HG02588 (cell line): ENCODE data around the gene SSH3.

Experiments
- ATAC-seq: cut with Tn5 transposase; IDR thresholded peaks from one replicate; pipeline ENCODE4 v1.9.1; 2021; ENCODE audit warnings: mild to moderate bottlenecking, moderate library complexity; ENCODE audit not compliant: unreplicated experiment

Gene SSH3

DNA sequence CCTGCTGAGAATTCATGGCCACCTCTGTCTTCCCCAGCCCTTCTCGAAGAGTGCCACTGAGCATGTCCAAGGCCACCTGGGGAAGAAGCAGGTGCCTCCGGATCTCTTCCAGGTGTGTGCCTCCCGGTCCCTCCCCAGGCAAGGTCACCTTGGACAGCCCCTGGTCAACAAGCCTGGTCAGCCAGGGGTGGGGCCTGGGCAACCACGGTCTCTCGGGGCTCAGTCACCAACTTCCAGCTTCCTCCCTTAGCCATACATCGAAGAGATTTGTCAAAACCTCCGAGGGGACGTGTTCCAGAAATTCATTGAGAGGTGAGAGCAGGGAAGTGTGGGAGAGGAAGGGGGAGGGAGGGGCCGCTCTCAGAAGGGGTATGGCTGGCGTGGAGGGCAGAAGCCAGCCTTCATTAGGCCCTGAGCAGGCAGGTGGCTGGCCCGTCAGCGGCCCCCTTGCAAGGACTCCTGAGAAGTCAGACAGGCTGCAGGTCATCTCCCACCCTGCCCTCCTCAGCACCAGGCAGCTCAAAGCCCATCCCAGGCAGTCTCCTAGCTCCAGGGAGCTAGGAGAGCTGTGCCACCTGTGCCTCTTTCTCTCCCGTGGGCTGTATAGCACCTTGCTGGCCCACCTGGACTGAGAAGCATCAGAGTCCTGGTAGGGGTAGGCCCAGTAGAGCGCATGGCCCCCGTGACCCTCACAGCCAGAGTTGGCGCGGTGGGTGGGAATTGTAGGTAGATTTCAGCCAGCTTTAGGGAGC, 23.6 kb upstream of the SSH3 start:
- ATAC-seq = no peak

DNA sequence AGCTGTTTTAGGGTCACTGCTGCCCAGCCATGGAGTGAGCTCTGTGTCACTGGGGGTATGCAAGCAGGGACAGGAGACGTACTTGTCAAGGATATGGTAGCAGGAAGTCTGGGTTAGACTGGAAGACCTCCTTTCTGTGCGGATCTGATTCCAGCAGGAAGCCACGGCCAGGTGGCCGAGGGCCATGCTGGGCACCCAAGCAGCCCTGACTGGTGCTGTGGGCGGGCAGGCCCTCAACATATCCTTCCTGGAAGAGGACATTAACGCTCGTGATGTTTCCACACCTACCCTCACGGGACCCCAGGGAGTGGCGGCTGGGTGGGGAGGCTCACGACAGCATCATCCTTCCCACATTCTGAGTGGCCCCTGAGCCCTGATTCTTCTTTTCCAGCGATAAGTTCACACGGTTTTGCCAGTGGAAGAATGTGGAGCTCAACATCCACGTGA, 23.0 kb upstream of the SSH3 start:
- ATAC-seq = no peak

DNA sequence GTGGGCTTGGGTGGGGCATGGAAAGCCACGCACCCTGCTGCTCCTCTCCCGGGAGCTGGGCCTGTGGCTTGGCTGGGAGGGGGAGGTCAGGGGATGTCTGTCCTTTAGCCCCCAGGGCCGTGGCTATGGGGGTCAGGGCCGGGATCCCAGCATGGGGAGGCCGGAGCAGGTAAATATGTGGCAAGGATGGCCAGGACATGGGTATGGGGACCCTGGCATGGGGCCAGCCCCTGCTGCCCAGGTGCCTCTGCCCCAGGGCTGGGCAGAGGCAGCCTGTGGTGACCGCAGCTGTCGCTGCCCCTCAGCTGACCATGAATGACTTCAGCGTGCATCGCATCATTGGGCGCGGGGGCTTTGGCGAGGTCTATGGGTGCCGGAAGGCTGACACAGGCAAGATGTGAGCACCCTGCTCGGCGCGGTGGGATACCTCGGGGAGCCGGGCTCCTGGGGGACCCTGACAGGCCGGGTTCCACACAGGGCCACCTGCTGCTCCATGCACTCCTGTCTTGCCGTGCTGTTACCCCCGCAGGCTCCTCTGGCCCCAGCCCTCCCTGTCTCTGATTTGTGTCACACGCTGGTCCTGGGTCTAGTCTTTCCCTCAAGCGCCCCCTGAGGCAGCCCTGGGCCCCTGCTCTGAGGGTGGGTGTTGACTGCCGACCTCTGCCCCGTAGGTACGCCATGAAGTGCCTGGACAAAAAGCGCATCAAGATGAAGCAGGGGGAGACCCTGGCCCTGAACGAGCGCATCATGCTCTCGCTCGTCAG, 22.4 kb upstream of the SSH3 start:
- no peak for ATAC-seq

DNA sequence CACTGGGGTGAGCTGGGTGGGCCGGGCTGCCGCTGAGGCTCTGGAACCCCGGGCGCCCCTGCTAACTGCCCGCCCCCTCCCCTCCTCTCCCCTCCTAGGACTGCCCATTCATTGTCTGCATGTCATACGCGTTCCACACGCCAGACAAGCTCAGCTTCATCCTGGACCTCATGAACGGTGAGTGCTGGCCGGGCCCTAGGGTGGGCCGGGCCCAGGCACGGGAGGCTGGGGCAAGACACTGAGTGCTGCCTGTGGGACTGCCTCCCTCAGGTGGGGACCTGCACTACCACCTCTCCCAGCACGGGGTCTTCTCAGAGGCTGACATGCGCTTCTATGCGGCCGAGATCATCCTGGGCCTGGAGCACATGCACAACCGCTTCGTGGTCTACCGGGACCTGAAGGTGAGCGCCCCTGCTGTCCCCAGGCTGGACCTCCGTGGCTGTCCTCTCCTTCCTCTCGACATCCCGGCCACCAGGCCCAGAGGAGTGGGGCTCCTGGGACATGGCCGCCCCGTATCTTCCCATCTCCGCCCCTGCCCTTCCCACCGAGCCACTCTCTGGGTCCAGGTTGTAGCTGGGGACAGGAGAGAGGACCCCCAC, 21.7 kb upstream of the SSH3 start:
- no peak for ATAC-seq

DNA sequence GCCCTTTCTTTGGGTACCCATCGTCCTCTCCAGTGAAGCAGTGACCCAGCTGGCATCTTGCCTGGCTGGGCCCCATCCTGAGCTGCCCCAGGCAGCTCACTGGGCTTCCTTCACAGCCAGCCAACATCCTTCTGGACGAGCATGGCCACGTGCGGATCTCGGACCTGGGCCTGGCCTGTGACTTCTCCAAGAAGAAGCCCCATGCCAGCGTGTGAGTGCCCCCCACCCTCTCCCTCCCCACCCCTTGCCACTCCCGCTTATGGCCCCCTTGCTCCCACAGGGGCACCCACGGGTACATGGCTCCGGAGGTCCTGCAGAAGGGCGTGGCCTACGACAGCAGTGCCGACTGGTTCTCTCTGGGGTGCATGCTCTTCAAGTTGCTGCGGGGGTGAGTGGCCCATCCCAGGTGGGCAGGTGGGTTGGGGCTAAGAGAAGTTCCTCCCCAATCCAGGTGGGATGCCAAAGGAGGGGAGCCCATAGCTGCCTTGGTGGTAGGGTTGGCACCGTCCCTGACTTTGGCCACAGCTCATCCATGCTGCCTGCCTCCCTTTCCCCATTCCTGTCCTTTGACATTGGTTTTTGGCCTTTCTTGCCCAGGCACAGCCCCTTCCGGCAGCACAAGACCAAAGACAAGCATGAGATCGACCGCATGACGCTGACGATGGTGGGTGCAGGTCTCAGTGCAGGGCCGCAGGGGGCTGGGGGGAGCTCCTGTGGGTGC, 21.0 kb upstream of the SSH3 start:
- no peak for ATAC-seq

DNA sequence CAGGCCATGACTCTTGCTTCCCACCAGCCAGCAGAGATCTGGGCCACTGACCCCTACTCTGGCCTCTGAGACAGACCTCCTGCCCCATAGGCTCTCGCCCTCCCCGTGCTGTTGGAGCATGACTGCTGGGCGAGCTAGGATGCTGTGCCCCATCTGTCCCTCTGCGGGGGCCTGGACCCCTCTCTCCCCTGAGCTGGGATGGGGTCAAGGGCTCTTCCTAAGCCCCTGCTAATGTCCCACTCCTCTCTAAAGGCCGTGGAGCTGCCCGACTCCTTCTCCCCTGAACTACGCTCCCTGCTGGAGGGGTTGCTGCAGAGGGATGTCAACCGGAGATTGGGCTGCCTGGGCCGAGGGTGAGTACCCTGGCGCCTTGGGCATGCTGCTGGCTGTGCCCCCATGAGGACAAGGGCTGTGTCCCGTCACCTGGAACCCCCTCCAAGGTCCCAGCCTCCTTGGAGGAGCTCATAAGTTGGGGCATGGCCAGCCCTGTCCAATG, 20.4 kb upstream of the SSH3 start:
- no peak for ATAC-seq

DNA sequence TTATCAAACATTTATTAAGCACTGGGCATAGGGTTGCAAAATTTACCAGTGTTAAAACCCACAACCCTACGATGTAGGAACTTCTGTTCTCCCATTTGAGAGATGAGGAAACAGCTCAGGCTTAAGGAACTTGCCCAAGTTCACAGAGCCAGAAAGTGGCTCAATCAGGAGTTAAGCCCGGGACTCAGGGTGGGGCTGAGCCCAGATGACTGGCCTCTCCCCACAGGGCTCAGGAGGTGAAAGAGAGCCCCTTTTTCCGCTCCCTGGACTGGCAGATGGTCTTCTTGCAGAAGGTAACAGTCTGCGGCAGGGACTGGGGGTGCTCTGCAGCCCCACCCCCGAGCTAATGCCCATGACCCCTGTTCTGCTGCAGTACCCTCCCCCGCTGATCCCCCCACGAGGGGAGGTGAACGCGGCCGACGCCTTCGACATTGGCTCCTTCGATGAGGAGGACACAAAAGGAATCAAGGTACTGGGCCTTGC, 19.8 kb upstream of the SSH3 start:
- no peak for ATAC-seq

DNA sequence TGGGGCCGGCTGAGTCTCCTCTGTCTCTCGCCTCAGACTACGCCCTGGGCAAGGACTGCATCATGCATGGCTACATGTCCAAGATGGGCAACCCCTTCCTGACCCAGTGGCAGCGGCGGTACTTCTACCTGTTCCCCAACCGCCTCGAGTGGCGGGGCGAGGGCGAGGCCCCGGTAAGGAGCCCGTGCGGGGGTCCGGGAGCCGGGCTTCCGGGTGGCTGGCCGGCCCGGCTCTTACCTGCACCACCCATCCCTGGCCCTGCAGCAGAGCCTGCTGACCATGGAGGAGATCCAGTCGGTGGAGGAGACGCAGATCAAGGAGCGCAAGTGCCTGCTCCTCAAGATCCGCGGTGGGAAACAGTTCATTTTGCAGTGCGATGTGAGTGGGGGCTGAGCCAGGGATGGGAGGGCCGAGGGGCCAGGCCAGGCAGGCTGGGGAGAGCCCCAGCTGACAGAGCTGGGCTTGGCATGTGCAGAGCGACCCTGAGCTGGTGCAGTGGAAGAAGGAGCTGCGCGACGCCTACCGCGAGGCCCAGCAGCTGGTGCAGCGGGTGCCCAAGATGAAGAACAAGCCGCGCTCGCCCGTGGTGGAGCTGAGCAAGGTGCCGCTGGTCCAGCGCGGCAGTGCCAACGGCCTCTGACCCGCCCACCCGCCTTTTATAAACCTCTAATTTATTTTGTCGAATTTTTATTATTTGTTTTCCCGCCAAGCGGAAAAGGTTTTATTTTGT, 18.4 kb upstream of the SSH3 start:
- ATAC-seq = no peak

DNA sequence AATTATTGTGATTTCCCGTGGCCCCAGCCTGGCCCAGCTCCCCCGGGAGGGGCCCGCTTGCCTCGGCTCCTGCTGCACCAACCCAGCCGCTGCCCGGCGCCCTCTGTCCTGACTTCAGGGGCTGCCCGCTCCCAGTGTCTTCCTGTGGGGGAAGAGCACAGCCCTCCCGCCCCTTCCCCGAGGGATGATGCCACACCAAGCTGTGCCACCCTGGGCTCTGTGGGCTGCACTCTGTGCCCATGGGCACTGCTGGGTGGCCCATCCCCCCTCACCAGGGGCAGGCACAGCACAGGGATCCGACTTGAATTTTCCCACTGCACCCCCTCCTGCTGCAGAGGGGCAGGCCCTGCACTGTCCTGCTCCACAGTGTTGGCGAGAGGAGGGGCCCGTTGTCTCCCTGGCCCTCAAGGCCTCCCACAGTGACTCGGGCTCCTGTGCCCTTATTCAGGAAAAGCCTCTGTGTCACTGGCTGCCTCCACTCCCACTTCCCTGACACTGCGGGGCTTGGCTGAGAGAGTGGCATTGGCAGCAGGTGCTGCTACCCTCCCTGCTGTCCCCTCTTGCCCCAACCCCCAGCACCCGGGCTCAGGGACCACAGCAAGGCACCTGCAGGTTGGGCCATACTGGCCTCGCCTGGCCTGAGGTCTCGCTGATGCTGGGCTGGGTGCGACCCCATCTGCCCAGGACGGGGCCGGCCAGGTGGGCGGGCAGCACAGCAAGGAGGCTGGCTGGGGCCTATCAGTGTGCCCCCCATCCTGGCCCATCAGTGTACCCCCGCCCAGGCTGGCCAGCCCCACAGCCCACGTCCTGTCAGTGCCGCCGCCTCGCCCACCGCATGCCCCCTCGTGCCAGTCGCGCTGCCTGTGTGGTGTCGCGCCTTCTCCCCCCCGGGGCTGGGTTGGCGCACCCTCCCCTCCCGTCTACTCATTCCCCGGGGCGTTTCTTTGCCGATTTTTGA, 17.5 kb upstream of the SSH3 start:
- no peak for ATAC-seq

DNA sequence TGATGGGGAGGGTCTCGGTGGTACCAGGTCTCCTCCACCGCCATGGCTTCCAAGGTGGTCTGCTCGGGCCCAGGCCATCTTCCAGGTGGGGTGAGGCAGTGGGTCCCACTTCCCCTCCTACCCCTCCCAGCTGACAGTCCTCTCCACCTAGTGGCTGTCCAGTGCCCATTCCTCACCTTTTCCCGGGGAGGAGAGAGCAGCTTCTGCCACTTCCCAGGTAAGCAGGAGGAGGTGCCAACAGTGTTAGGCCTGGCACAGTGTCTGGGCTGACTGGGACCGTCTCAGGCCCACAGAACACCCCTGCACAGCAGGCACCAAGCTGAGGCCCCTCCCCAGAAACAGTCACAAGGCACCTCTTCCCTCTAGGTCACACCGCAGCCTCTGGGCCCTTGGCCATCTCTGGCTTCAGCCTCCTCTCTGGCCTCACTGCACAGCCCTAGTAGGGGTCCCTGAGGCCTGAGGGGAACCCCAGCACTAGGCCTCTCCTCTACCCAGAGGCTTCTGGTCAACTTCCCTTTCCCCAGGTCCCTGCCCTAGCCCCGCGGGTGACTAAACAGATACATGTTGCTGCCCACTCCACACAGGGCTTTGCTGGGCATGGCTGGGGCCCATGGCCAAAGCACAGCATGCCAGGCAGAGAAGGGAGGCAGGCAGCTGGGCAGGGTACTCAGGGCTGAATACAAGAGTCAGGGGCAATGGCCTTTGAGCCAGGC, 16.6 kb upstream of the SSH3 start:
- no peak for ATAC-seq

DNA sequence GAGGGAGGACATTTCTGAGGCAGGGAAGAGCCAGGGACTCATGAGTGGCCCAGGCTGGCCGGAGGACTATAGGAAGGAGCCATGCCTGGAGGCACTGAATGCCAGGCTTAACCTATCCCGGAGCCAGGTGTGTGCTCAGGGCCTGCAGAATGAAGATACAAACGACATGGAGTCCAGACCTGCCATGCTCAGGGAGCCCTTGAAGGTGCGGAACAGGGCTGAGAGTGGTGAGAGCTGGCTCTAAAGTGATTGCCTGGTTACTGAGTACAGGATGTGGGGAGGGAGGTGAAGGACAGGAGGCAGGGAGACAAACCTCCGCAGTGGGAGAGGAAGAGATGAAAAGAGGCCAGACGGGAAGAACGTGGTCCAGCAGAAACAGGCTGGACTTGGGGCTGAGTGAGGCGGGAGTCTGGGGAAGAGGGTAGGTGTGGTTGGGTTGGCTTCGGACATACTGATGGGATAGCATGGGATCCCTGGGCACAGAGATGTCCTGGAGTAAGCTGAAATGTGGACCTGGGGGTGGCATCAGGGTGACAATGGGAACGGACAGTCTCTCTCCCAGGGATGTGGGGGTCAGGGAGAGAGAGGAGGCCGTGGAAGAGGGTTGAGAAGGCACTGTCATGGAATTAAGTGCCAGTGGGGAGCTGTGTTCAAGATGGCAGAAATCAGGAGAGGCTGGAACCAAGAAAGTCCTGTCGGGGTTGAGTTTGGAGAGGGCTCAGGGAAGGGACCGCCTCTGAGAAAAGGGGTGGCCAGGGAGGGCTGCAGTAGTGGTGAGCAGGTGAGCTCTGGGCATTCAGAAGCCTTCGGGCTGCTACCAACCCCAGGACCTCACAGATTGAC, 15.8 kb upstream of the SSH3 start:
- no peak for ATAC-seq

DNA sequence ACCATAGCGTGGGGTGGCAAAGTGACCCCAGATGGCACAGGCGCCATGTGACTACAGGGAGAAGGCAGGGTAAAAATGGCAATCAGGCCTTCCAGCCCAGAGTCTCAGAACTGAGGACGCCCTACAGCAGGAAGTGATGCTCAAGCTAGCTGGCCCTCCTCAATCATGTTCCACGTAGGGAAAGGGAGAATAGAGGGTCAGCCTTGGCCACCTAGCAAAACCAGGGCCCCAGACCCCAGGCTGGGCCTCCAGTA, 15.2 kb upstream of the SSH3 start:
- ATAC-seq = no peak

DNA sequence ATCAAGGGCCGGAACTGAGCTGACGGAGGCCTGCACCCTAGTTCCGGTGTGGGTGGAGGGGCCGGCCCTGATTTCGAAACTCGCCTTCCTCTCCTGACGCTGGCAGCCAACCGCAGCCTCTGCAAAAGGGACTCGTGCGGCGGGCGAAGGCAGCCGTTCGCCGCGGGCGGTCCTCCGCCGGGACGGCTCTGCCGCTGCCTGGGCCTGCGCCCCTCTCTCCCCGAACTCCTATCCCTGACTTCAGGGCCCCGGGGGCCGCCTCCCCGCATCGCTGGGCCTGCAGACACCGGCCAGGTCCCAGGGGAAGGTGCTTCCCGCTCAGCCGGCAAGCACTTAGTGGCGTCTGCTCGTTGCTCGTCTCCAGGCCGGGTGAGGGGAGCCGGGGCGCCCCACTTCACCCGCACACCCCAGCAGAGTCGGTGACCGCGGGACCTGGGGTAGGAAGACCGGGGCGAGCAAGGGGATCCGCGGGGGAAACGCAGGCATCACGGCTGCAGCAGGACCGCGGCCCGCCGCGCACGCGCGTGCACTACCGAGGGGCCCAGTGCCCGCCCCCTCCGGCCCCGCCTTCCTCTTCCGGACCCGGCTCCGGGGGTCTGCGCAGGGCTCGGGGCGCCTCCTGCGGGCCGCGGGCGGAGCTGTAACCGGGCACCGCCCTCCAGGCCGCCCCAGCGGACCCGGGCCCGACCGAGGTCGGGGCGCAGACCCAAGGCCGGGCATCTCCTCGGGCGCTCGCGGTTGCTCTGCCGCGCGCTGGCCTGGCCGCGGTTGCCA, 14.7 kb upstream of the SSH3 start:
- ATAC-seq = peak; percentile 56

DNA sequence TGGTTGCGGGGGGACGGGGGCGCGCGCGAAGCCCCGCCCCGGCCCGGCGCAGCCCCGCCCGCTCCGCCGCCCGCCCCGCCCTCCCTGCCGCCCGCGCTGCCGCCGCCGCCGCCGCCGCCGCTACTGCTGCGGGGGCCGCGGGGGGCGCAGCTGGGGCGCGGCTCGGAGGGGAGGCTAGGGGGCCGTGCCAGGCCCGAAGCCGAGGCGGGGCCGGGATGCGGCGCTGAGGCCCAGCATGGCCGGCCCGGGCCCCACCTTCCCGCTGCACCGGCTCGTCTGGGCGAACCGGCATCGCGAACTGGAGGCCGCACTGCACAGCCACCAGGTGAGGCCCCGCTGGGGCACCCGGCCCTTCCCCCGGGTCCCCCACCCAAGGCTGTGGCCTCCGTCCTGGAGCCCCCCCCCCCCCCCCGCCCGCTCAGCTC, 14.1 kb upstream of the SSH3 start, which contains the start of gene ANKRD13D:
TSS of gene ANKRD13D (plus strand) at position 78 of the 425 bp plus-strand sequence. CDS start at position 236, 158 bp downstream.
- no peak for ATAC-seq

DNA sequence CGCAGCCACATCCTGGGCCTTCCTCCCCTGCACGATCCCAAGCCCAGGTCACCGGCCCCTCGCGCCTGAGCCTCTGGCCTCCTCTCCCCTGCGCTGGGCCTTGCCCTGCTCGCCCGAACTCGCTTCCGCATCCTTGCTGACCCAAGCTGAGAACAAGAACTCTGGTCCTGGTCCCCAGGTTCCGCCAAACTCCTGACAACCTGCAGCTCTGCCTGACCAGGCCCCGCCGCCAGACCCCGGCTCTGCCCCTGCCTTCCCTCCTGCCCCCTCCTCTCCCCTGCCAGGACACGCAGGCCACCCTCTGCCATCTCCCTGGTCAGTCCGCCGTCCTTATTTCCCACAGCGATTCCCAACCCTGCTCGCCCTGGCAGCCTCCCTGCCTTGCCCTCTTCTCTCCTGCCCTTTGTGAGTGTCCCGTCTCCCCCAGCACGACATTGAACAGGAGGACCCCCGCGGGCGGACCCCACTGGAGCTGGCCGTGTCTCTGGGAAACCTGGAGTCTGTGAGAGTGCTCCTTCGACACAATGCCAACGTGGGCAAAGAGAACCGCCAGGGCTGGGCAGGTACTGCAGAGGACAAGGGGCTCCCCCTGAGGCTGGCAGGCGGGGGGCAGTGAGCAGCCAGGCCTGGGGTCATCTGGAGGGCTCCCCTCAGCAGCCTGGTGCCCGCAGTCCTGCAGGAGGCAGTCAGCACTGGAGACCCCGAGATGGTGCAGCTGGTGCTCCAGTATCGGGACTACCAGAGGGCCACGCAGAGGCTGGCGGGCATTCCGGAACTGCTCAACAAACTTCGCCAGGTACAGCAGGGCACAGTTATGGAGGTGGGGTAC, 13.5 kb upstream of the SSH3 start:
- no peak for ATAC-seq

DNA sequence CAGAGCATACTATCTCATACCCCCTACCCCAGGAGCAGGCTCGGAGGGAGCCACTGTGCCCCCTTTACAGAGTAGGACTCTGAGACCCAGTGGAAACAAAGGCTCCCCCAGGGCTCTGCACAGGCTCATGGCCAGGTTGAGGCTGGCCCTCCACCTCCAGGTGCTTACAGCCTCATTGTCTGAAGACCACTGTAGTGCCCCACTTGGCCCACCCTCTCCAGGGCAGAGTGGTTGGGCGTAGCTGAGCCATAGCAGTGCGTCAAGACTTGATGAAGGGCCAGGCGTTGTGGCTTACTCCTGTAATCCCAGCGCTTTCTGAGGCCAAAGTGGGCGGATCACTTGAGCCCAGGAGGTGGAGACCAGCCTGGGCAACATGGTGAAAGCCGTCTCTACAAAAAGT, 12.5 kb upstream of the SSH3 start:
- ATAC-seq = no peak
